Measurements from ENCODE around the gene INTS11.

- TF ChIP-seq CTCF (IDR thresholded peaks at IDR 0.05 in 8 of 11, conservative IDR thresholded peaks at IDR 0.05 in 3 of 11) (no peak), POLR2A (IDR thresholded peaks at IDR 0.05) (no peak), POLR2AphosphoS5 (IDR thresholded peaks at IDR 0.05) (no peak)
Measured at GRCh38 chr1:1283821-1284220, 40.6 kb downstream of the INTS11 start.
